Glomerular visceral epithelial cell (primary cell): ENCODE results near the gene AHRR.
"Not testable (repeated sequence)": the region's sequence is repeated elsewhere in the genome, so short reads cannot be mapped to it uniquely, and the experiment has no call there.

Experiments
- DNase-seq: peaks from one replicate; pipeline ENCODE4 v3.0.0-alpha.2; 2016; ENCODE audit errors: extremely low spot score

Gene AHRR

GRCh38 chr5:378301-378891, 56.9 kb downstream of the AHRR start:
- DNase-seq: peak; percentile 35

- DNase-seq: no peak
These were observed 57.6 kb downstream of the AHRR start for GRCh38 chr5:378976-379742.

GRCh38 chr5:380701-381309, 59.3 kb downstream of the AHRR start:
- no peak for DNase-seq

GRCh38 chr5:383066-383465, 61.6 kb downstream of the AHRR start:
- DNase-seq: no peak

- DNase-seq: no peak
These were observed 62.1 kb downstream of the AHRR start for GRCh38 chr5:383621-384020.

- not testable (repeated sequence) for DNase-seq
These were observed 63.1 kb downstream of the AHRR start for GRCh38 chr5:384576-384975.

GRCh38 chr5:385321-385720, 63.8 kb downstream of the AHRR start:
- no peak for DNase-seq

GRCh38 chr5:386432-387341, 65.2 kb downstream of the AHRR start:
- no peak for DNase-seq

GRCh38 chr5:387491-388265, 66.2 kb downstream of the AHRR start:
- DNase-seq: no peak

GRCh38 chr5:388266-389196, 67.0 kb downstream of the AHRR start:
- no peak for DNase-seq

GRCh38 chr5:389197-389821, 67.8 kb downstream of the AHRR start:
- no peak for DNase-seq

- DNase-seq: no peak
These were observed 68.5 kb downstream of the AHRR start for GRCh38 chr5:389891-390622.

GRCh38 chr5:390623-391491, 69.3 kb downstream of the AHRR start:
- DNase-seq: no peak

GRCh38 chr5:392431-392988, 71.0 kb downstream of the AHRR start:
- DNase-seq: peak; percentile 57

- DNase-seq: no peak
These were observed 72.3 kb downstream of the AHRR start for GRCh38 chr5:393846-394275.

GRCh38 chr5:394671-395155, 73.2 kb downstream of the AHRR start:
- no peak for DNase-seq

- peak; percentile 91 for DNase-seq
These were observed 73.8 kb downstream of the AHRR start for GRCh38 chr5:395156-395920.
